GM19239 (cell line): ENCODE measurements around the gene BRSK2.
"Not testable (repeated sequence)": the region's sequence is repeated elsewhere in the genome, so short reads cannot be mapped to it uniquely, and the experiment has no call there.

Experiments used
- DNase-seq: peaks from one replicate; pipeline ENCODE4 v3.0.0; 2011; ENCODE audit warnings: low spot score; ENCODE audit not compliant: insufficient read length
- FAIRE-seq: peaks from 2 replicates; lab custom pipeline; 2011; peaks lifted over from hg19 to GRCh38; lab: Jason Lieb, UNC

BRSK2 gene

GRCh38 chr11:1405186-1406020 lies 15.7 kb downstream of the BRSK2 start:
- FAIRE-seq = no peak
- no peak for DNase-seq

- FAIRE-seq = no peak
- no peak for DNase-seq
Observed at GRCh38 chr11:1406571-1407485, 17.1 kb downstream of the BRSK2 start.

GRCh38 chr11:1407668-1408067 lies 17.9 kb downstream of the BRSK2 start:
- FAIRE-seq (no peak), DNase-seq (no peak)

- DNase-seq = no peak
- no peak for FAIRE-seq
Observed at GRCh38 chr11:1408346-1408745, 18.6 kb downstream of the BRSK2 start.

- no peak for DNase-seq
- FAIRE-seq = no peak
Observed at GRCh38 chr11:1409108-1409851, 19.5 kb downstream of the BRSK2 start.

- not testable (repeated sequence) for FAIRE-seq, DNase-seq
Observed at GRCh38 chr11:1409852-1410125, 20.1 kb downstream of the BRSK2 start.

GRCh38 chr11:1410366-1411291 lies 20.9 kb downstream of the BRSK2 start:
- DNase-seq (no peak), FAIRE-seq (no peak)

GRCh38 chr11:1411301-1411700 lies 21.6 kb downstream of the BRSK2 start:
- FAIRE-seq = no peak
- DNase-seq = no peak

- not testable (repeated sequence) for DNase-seq, FAIRE-seq
Observed at GRCh38 chr11:1411739-1412138, 22.0 kb downstream of the BRSK2 start.

GRCh38 chr11:1412377-1413095 lies 22.8 kb downstream of the BRSK2 start:
- DNase-seq (no peak), FAIRE-seq (no peak)

- FAIRE-seq = no peak
- DNase-seq = no peak
Observed at GRCh38 chr11:1414650-1415049, 24.9 kb downstream of the BRSK2 start.

- FAIRE-seq = no peak
- DNase-seq = no peak
Observed at GRCh38 chr11:1415631-1416030, 25.9 kb downstream of the BRSK2 start.

GRCh38 chr11:1418192-1418795 lies 28.6 kb downstream of the BRSK2 start:
- not testable (repeated sequence) for FAIRE-seq, DNase-seq

GRCh38 chr11:1419811-1420210 lies 30.1 kb downstream of the BRSK2 start:
- FAIRE-seq (no peak), DNase-seq (no peak)

GRCh38 chr11:1421291-1421690 lies 31.6 kb downstream of the BRSK2 start:
- no peak for DNase-seq
- FAIRE-seq = no peak

- FAIRE-seq = no peak
- DNase-seq = no peak
Observed at GRCh38 chr11:1422481-1422880, 32.7 kb downstream of the BRSK2 start.

GRCh38 chr11:1422981-1423380 lies 33.2 kb downstream of the BRSK2 start:
- no peak for FAIRE-seq
- DNase-seq = no peak

GRCh38 chr11:1423406-1423805 lies 33.7 kb downstream of the BRSK2 start:
- DNase-seq, FAIRE-seq: not testable (repeated sequence)

- FAIRE-seq (no peak), DNase-seq (no peak)
Observed at GRCh38 chr11:1425006-1425405, 35.3 kb downstream of the BRSK2 start.
